GM12878 (cell line): Measurements from ENCODE around the gene MOXD1. TPM values are rescaled to one million over a fixed set of nuclear protein-coding genes. Genes with fewer than 3 reads are reported as not detected.
"Not testable (repeated sequence)": the region's sequence is repeated elsewhere in the genome, so short reads cannot be mapped to it uniquely, and the experiment has no call there.

Experiments
- ATAC-seq: fragments of 200-7000 bp; cut with Tn5 transposase; 3 replicates; pipeline ENCODE4 v1.9.1; 2020; ENCODE audit warnings: mild to moderate bottlenecking, moderate library complexity
- BruUV-seq: library from RNA; stranded (reverse); fragments of 400-500 nt; replicated peaks from 2 replicates; lab custom pipeline; 2021; lab: Mats Ljungman, UMichigan
- CTCF ChIA-PET: fragments of 300-600 bp; sonication (Branson Sonifier 250); formaldehyde crosslinking; extraction: SDS; loops from one replicate; lab custom pipeline; 2021; ENCODE audit warnings: inconsistent platforms; lab: Yijun Ruan, JAX
- POLR2A ChIA-PET: fragments of 350-600 bp; formaldehyde crosslinking; extraction: SDS; loops from one replicate; lab custom pipeline; 2021; ENCODE audit warnings: inconsistent platforms; lab: Charles Lee
- RAD21 ChIA-PET: fragments of 300-600 bp; sonication (Branson Sonifier 250); formaldehyde crosslinking; loops from one replicate; lab custom pipeline; 2023; ENCODE audit warnings: antibody characterized with exemption; ENCODE audit not compliant: unreplicated experiment; lab: Charles Lee
- SMC1A ChIA-PET: fragments of 300-600 bp; sonication (Branson Sonifier 250); formaldehyde crosslinking; loops from one replicate; lab custom pipeline; 2023; ENCODE audit not compliant: unreplicated experiment, uncharacterized antibody; lab: Charles Lee
- DNase-seq: peaks from one replicate; pipeline ENCODE4 v3.0.0-alpha.2; 2011; ENCODE audit warnings: low read depth, low spot score
- FAIRE-seq: peaks from 3 replicates; lab custom pipeline; 2011; peaks lifted over from hg19 to GRCh38; lab: Jason Lieb, UNC
- H2AFZ ChIP-seq: 2 replicates; pipeline ENCODE4 v1.6.0; 2011; ENCODE audit warnings: low read depth, low read length, control low read depth; ENCODE audit not compliant: control insufficient read depth
- H3K27ac ChIP-seq: 2 replicates; pipeline ENCODE4 v1.5.1; 2011; ENCODE audit warnings: control low read depth; ENCODE audit not compliant: control insufficient read depth, insufficient read depth
- H3K27me3 ChIP-seq, 2 experiments: replicated peaks in 1 of 2; 2 replicates each; pipeline versions ENCODE4 v1.6.0 to v1.6.1; 2011; ENCODE audit warnings: low read length in 1 of 2; ENCODE audit not compliant: control insufficient read depth in 2 of 2, insufficient read depth in 2 of 2
- H3K36me3 ChIP-seq, 2 experiments: 2 replicates each; pipeline ENCODE4 v1.5.1; 2011; ENCODE audit warnings: low read length in 1 of 2; ENCODE audit not compliant: control insufficient read depth in 2 of 2, insufficient read depth in 2 of 2
- H3K4me1 ChIP-seq: 2 replicates; pipeline ENCODE4 v1.6.1; 2011; ENCODE audit warnings: mild to moderate bottlenecking, low read length, moderate library complexity, mixed read lengths; ENCODE audit not compliant: control insufficient read depth, insufficient read depth
- H3K4me2 ChIP-seq: 2 replicates; pipeline ENCODE4 v1.6.0; 2011; ENCODE audit warnings: control low read depth; ENCODE audit not compliant: control insufficient read depth, insufficient read depth
- H3K4me3 ChIP-seq: fragments of 200-600 bp; sonication (generic); 2 replicates; pipeline ENCODE4 v1.5.1; 2016
- H3K79me2 ChIP-seq: 2 replicates; pipeline ENCODE4 v1.6.0; 2011; ENCODE audit warnings: low read length; ENCODE audit not compliant: control insufficient read depth, insufficient read depth
- H3K9ac ChIP-seq: 2 replicates; pipeline ENCODE4 v1.8.0; 2011; ENCODE audit warnings: low read length, control low read depth, mixed read lengths; ENCODE audit not compliant: control insufficient read depth, insufficient read depth
- H3K9me3 ChIP-seq: replicated peaks from 3 replicates; pipeline ENCODE4 v1.5.1; 2011; ENCODE audit warnings: mild to moderate bottlenecking, low read length; ENCODE audit not compliant: control insufficient read depth, insufficient read depth
- H4K20me1 ChIP-seq: 2 replicates; pipeline ENCODE4 v1.6.0; 2011; ENCODE audit not compliant: control insufficient read depth, insufficient read depth
- SMAD1 ChIP-seq: fragments of 450-650 bp; IDR thresholded peaks from 2 replicates; pipeline ENCODE4 v1.6.1; 2018; ENCODE audit warnings: mild to moderate bottlenecking, low read depth; ENCODE audit not compliant: partially characterized antibody
- WGBS: methylation state at CpG from one replicate; pipeline ENCODE4 v1.1.6; 2016; ENCODE audit warnings: low lambda C conversion rate; ENCODE audit not compliant: insufficient replicate concordance, insufficient coverage; ENCODE audit errors: missing lambda C conversion rate; 5-methylcytosine and 5-hydroxymethylcytosine counted together
- in situ Hi-C: fragments of 300-500 bp; cut with MboI; formaldehyde crosslinking; loops from 9 replicates; pipeline ENCODE4 v1.14.3; 2018; ENCODE audit warnings: mixed read lengths
- intact Hi-C: fragments of 100-400 bp; cut with micrococcal nuclease; formaldehyde crosslinking; loops from one replicate; pipeline ENCODE4 v1.14.2; 2022; ENCODE audit not compliant: unreplicated experiment
- polyA plus RNA-seq, 11 experiments: library from polyadenylated mRNA; depleted of rRNA in 4 of 11; unstranded in 6 of 11; stranded (reverse) in 5 of 11; fragments of >200 nt; fragmentation: Nextera tagmentation in 4 of 11; fragmentation: Illumina TruSeq in 1 of 11; extraction: Ambion mirVana in 4 of 11; extraction: Trizol in 1 of 11; gene quantifications; 1 replicate in 1 of 11; 2 replicates in 10 of 11; pipeline versions ENCODE4 v1.2.1 to v1.2.3, GENCODE V29; 2011 to 2016; ENCODE audit warnings: inconsistent platforms in 2 of 11, missing spikeins in 2 of 11, low read depth in 1 of 11
- total RNA-seq, 4 experiments: library from RNA; depleted of rRNA in 3 of 4; stranded (reverse); fragments of >200 nt in 3 of 4; fragmentation: Illumina TruSeq in 1 of 4; extraction: Trizol in 1 of 4; gene quantifications; 2 replicates each; pipeline versions ENCODE4 v1.2.1 to v1.2.3, GENCODE V29; 2013 to 2021
- TF ChIP-seq, protein P1 (sequence below): fragments of 450-650 bp; formaldehyde crosslinking; IDR thresholded peaks from 2 replicates; pipeline ENCODE4 v1.4.0; 2020; ENCODE audit warnings: mild to moderate bottlenecking, moderate library complexity

Gene MOXD1
- total and polyA plus RNA-seq, 10 of the 15 experiments (the other 5 are each of a cell fraction or from before 2014, with no cell fraction given) = 0.03 to 2.1 (median 0.64) TPM

DNA sequence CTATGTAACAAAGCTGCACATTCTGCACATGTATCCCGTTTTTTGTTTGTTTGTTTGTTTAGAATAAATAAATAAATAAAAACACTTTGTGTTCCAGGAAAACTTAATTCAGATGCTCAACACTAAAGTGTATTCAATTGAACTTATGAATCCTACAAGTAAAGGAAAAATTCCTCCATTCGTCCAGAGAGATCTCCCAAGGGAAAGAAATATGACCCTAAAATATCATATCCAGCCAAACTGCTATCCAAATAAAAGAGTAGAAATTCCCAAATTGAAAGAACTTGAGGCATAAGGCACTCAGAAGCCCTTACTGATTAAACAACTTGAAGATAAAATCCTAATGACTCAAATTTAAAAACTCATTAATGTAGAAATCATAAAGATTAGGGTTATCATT, 90.4 kb downstream of the MOXD1 start (continued):
- TF ChIP-seq, protein P1, sequence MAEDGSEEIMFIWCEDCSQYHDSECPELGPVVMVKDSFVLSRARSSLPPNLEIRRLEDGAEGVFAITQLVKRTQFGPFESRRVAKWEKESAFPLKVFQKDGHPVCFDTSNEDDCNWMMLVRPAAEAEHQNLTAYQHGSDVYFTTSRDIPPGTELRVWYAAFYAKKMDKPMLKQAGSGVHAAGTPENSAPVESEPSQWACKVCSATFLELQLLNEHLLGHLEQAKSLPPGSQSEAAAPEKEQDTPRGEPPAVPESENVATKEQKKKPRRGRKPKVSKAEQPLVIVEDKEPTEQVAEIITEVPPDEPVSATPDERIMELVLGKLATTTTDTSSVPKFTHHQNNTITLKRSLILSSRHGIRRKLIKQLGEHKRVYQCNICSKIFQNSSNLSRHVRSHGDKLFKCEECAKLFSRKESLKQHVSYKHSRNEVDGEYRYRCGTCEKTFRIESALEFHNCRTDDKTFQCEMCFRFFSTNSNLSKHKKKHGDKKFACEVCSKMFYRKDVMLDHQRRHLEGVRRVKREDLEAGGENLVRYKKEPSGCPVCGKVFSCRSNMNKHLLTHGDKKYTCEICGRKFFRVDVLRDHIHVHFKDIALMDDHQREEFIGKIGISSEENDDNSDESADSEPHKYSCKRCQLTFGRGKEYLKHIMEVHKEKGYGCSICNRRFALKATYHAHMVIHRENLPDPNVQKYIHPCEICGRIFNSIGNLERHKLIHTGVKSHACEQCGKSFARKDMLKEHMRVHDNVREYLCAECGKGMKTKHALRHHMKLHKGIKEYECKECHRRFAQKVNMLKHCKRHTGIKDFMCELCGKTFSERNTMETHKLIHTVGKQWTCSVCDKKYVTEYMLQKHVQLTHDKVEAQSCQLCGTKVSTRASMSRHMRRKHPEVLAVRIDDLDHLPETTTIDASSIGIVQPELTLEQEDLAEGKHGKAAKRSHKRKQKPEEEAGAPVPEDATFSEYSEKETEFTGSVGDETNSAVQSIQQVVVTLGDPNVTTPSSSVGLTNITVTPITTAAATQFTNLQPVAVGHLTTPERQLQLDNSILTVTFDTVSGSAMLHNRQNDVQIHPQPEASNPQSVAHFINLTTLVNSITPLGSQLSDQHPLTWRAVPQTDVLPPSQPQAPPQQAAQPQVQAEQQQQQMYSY = no peak
- TF ChIP-seq SMAD1 = no peak
- TF ChIP-seq, all 136 proteins: peak for 0

DNA sequence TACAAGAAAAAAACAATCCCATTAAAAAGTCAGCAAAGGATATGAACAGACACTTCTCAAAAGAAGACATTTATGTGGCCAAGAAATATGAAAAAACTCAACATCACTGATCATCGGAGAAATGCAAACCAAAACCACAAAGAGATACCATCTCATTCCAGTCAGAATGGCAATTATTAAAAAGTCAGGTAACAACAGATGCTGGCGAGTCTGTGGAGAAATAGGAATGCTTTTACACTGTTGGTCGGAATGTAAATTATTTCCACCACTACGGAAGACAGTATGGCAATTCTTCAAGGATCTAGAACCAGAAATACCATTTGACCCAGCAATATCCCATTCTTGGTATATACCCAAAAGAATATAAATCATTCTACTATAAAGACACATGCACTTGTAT, 91.1 kb downstream of the MOXD1 start:
- in situ Hi-C loops, CTCF ChIA-PET, intact Hi-C loops, DNase-seq, H3K9me3 ChIP-seq, H3K79me2 ChIP-seq, H3K9ac ChIP-seq, SMC1A ChIA-PET, ATAC-seq, H2AFZ ChIP-seq, H3K4me2 ChIP-seq, H4K20me1 ChIP-seq, H3K4me1 ChIP-seq, POLR2A ChIA-PET, BruUV-seq, FAIRE-seq, H3K27ac ChIP-seq, H3K27me3 ChIP-seq, RAD21 ChIA-PET, H3K4me3 ChIP-seq, H3K36me3 ChIP-seq: not testable (repeated sequence)
- WGBS = 56% methylated on average over 4 of the region's 4 CpGs
